ENCODE measurements around the gene ACAP2. TPM values are rescaled to one million over a fixed set of nuclear protein-coding genes. Genes with fewer than 3 reads are reported as not detected.

The ACAP2 gene
- total RNA-seq, 4 donors from 2014 or later, result 52.9 to 62.0 (median 56.2) TPM

DNA sequence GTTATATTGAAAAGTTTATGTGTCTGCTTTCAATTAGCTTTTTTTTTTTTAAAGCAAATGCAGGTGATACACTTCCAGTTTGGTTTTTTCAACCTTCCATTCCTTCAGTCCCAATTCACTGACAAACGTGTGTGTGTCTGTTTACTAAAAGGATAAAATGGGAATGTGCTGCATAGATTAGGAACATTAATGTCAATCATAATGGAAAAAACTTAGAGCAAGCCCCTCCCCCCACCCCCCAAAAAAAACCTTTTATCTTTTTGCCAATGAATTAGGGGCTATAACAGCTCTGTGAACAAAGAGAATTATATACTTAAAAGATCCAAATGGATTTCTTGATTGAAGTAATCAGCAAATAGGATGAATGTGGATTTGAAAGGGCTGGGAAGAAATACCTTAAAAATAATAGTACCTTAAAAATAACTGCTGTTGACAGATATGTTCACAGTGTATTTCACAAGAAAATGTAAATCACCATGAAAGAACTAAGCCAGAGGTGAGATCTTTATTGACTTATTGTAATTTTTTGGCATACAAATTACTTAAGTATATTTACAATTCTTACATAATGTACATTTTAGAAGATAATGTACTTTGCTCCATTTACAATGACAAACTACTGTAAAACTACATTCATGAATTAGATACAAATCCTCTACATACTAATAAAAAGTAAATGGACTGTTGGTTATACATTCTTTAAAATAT lies 168.4 kb downstream of the ACAP2 start:
- WGBS, 2 donors, result 28 to 44% methylated on average over 1 of the region's 1 CpG
- no peak overlapping the region for H3K4me3 ChIP-seq (ENCODE audit: low read depth, poor library complexity, severe bottlenecking)
- intact Hi-C loops (cut with DNase I; ENCODE audit: low total_unique reads), result no loop called here
- DNase-seq (ENCODE audit: low spot score in 2 of 2), result no peak
- TF ChIP-seq POLR2A (IDR thresholded peaks at IDR 0.05) (no peak), CTCF (IDR thresholded peaks at IDR 0.05) (no peak)

GRCh38 chr3:195271410-195272243 lies 171.2 kb downstream of the ACAP2 start:
- intact Hi-C loops (cut with DNase I; ENCODE audit: low total_unique reads), result loop anchor here (2.0 kb wide), 1 partner anchor 249 kb away; no protein-coding TSS in a partner anchor
- peak overlapping the region; percentile 51 for H3K4me3 ChIP-seq (ENCODE audit: low read depth, poor library complexity, severe bottlenecking)
- peak in 1 of 3 donors; percentile 86 for TF ChIP-seq CTCF (IDR thresholded peaks at IDR 0.05)
- no peak for TF ChIP-seq POLR2A (IDR thresholded peaks at IDR 0.05)
- 1% methylated on average over 30 of the region's 30 CpGs for WGBS, 2 donors
- DNase-seq (ENCODE audit: low spot score in 2 of 2), result peak; percentile 83 to 96

DNA sequence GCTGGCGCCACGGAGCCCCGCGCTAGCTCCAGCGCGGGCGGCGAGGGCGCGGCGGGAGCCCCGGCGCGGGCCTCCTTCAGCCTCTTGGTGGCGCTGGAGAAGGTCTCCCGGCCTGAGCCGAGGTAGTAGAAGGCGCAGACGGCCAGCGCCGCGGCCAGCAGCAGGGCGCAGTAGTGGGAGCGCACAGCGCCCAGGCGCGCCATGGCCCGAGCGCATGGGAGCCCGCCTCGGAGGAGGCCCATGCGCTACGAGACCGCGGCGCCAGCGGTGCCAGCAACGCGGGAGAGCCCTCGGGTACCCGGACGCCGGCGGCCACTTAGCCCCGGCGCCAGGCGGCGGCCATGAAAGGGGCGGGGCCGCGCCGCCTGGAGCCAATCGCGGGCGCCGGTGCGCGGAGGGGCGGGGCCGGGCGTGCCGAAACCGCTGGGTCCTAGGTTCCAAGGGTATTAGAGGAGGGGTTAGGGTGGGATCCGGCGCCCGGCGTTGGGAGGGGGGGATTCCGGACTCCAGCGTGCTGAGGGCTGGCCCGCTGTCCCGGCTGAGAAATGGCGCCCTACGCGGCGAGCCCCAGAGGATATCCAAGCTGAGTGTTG lies 171.9 kb downstream of the ACAP2 start, which contains the start of gene XXYLT1:
XXYLT1 (minus strand) TSS at position 343 of the 593 bp plus-strand sequence; CDS start at position 242, 101 bp downstream.
- intact Hi-C loops (cut with DNase I; ENCODE audit: low total_unique reads), result loop anchor here (2.0 kb wide), 1 partner anchor 250 kb away; no protein-coding TSS in a partner anchor
- DNase-seq (ENCODE audit: low spot score in 2 of 2), result peak; percentile 77 to 97
- 0% methylated on average over 6 to 17 of the region's 75 CpGs for WGBS, 2 donors
- TF ChIP-seq CTCF (IDR thresholded peaks at IDR 0.05) (no peak), POLR2A (IDR thresholded peaks at IDR 0.05) (no peak)
- H3K4me3 ChIP-seq (ENCODE audit: low read depth, poor library complexity, severe bottlenecking), result peak within 1 kb of the TSS; percentile 51

DNA sequence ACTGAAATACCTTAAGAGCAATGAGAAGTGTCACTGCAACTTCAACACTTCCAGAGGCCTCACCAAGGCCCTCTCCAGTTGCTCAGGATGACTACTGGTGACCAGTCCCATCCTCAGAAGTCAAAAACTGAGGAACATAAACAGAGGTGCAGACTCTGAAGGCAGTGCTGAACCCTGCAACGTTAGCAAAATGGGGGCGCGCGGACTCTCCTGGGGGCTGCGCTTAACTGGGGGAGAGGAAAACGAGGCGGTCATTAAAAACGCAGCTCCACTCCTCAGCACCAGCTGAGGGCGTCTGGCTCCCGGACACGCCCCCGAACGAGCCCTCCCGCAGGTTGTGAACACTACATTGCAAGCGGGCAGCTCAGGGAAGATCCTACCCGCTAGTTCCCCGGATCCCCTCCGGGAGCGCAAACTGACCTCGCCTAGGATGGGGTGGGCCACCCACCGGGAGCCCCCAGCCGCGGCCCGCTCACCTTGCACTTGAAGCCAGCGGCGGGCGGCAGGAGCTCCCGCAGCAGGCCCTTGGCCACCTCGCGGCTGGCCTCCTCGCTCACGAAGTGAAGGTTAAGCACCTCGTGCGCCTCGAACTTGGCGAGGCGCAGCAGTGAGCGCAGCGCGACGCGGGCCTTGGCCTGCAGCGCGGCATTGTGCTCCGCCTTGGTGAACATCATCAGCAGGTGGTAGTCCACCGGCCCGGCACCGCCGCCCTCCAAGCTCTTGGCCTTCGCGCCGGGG lies 172.6 kb downstream of the ACAP2 start:
- peak in 1 of 2 donors; percentile 87 for DNase-seq (ENCODE audit: low spot score in 2 of 2)
- intact Hi-C loops (cut with DNase I; ENCODE audit: low total_unique reads), result loop anchor here (2.0 kb wide), 1 partner anchor 251 kb away; no protein-coding TSS in a partner anchor
- 1 to 3% methylated on average over 18 to 26 of the region's 52 CpGs for WGBS, 2 donors
- peak overlapping the region; percentile 51 for H3K4me3 ChIP-seq (ENCODE audit: low read depth, poor library complexity, severe bottlenecking)
- TF ChIP-seq CTCF (IDR thresholded peaks at IDR 0.05), result no peak
- no peak for TF ChIP-seq POLR2A (IDR thresholded peaks at IDR 0.05)
